A673 (cell line): ENCODE results near the gene KRTAP13-3. TPM values are rescaled to one million over a fixed set of nuclear protein-coding genes. Genes with fewer than 3 reads are reported as not detected.

Source experiments
- BruUV-seq: library from RNA; stranded (reverse); fragments of 400-500 nt; replicated peaks from 2 replicates; lab custom pipeline; 2021; lab: Mats Ljungman, UMichigan
- CTCF ChIA-PET: fragments of 300-600 bp; sonication (Branson Sonifier 250); formaldehyde crosslinking; loops from one replicate; lab custom pipeline; 2022; ENCODE audit warnings: antibody characterized with exemption; lab: Charles Lee
- POLR2A ChIA-PET: fragments of 300-600 bp; sonication (Branson Sonifier 250); formaldehyde crosslinking; loops from one replicate; lab custom pipeline; 2022; ENCODE audit warnings: antibody characterized with exemption; ENCODE audit not compliant: low non-redundant PET; lab: Charles Lee
- DNase-seq: peaks from one replicate; pipeline ENCODE4 v3.0.0-alpha.2; 2015; ENCODE audit warnings: low spot score
- H3K27ac ChIP-seq: fragments of 200-600 bp; sonication (generic); 2 replicates; pipeline ENCODE4 v1.5.1; 2016; ENCODE audit warnings: mixed run types, low read depth, mild to moderate bottlenecking, mixed read lengths, antibody characterized with exemption, low read length; ENCODE audit not compliant: poor library complexity, severe bottlenecking
- H3K27me3 ChIP-seq: fragments of 200-600 bp; sonication (generic); replicated peaks from 2 replicates; pipeline ENCODE4 v1.6.1; 2017; ENCODE audit warnings: mixed run types, low read depth, mild to moderate bottlenecking, mixed read lengths, antibody characterized with exemption, low read length; ENCODE audit not compliant: insufficient read depth, poor library complexity
- H3K36me3 ChIP-seq: fragments of 200-600 bp; sonication (generic); 2 replicates; pipeline ENCODE4 v1.6.1; 2016; ENCODE audit warnings: mixed run types, mild to moderate bottlenecking, mixed read lengths, antibody characterized with exemption, low read length; ENCODE audit not compliant: insufficient read depth, poor library complexity, severe bottlenecking
- H3K4me1 ChIP-seq: fragments of 200-600 bp; sonication (generic); 2 replicates; pipeline ENCODE4 v1.6.1; 2017; ENCODE audit warnings: mixed run types, mild to moderate bottlenecking, mixed read lengths, antibody characterized with exemption, low read length; ENCODE audit not compliant: insufficient read depth, poor library complexity, severe bottlenecking
- H3K4me3 ChIP-seq: fragments of 200-600 bp; sonication (generic); 2 replicates; pipeline ENCODE4 v1.5.1; 2016; ENCODE audit warnings: low read depth, mixed run types, mild to moderate bottlenecking, mixed read lengths, low read length; ENCODE audit not compliant: poor library complexity, severe bottlenecking
- H3K9me3 ChIP-seq: fragments of 200-600 bp; sonication (generic); 2 replicates; pipeline ENCODE4 v1.6.1; 2016; ENCODE audit warnings: mixed run types, low read depth, mild to moderate bottlenecking, mixed read lengths, antibody characterized with exemption, low read length; ENCODE audit not compliant: poor library complexity, severe bottlenecking
- EZH2 ChIP-seq: fragments of 200-600 bp; sonication (generic); IDR thresholded peaks from 2 replicates; pipeline ENCODE4 v1.6.1; 2017; ENCODE audit warnings: borderline replicate concordance, low read depth, mild to moderate bottlenecking, mixed read lengths, antibody characterized with exemption, low read length; ENCODE audit not compliant: poor library complexity, severe bottlenecking
- intact Hi-C: fragments of 100-400 bp; cut with micrococcal nuclease; formaldehyde crosslinking; loops from one replicate; pipeline ENCODE4 v1.10.0; 2022; ENCODE audit not compliant: unreplicated experiment
- total RNA-seq: library from RNA; stranded (reverse); gene quantifications from 2 replicates; pipeline ENCODE4 v1.2.3, GENCODE V29; 2021
- TF ChIP-seq, protein P1 (sequence below): fragments of 300-800, 200-600 bp; sonication (generic); conservative IDR thresholded peaks from 2 replicates; pipeline ENCODE4 v1.5.1; 2017; ENCODE audit warnings: low read depth, mild to moderate bottlenecking, antibody characterized with exemption, low read length, moderate library complexity, mixed read lengths

The KRTAP13-3 gene
- total RNA-seq, 1 experiment from 2014 or later, result not detected

- Histone ChIP-seq H3K36me3 (no peaks in the 10 kb centered on the region), H3K27ac (no peak overlapping the region), H3K9me3 (no peaks in the 10 kb centered on the region), H3K27me3 (peaks cover 32% of the 10 kb centered on the region), H3K4me3 (no peak overlapping the region), H3K4me1 (no peaks in the 10 kb centered on the region)
- intact Hi-C loops, result no loop called here
- TF ChIP-seq, protein P1, sequence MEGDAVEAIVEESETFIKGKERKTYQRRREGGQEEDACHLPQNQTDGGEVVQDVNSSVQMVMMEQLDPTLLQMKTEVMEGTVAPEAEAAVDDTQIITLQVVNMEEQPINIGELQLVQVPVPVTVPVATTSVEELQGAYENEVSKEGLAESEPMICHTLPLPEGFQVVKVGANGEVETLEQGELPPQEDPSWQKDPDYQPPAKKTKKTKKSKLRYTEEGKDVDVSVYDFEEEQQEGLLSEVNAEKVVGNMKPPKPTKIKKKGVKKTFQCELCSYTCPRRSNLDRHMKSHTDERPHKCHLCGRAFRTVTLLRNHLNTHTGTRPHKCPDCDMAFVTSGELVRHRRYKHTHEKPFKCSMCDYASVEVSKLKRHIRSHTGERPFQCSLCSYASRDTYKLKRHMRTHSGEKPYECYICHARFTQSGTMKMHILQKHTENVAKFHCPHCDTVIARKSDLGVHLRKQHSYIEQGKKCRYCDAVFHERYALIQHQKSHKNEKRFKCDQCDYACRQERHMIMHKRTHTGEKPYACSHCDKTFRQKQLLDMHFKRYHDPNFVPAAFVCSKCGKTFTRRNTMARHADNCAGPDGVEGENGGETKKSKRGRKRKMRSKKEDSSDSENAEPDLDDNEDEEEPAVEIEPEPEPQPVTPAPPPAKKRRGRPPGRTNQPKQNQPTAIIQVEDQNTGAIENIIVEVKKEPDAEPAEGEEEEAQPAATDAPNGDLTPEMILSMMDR, result peak; percentile 75
- TF ChIP-seq EZH2, result no peak
- BruUV-seq, result no TSS peak
- CTCF ChIA-PET, result interaction anchor here (0.5 to 1.1 kb wide), 2 partner anchors 26 to 85 kb away, joined by 3 to 7 read pairs; no protein-coding TSS in a partner anchor
- DNase-seq, result peak; percentile 56
- POLR2A ChIA-PET, result no interaction called here
Measured at GRCh38 chr21:30434033-30434631, 8.4 kb upstream of the KRTAP13-3 start.

DNA sequence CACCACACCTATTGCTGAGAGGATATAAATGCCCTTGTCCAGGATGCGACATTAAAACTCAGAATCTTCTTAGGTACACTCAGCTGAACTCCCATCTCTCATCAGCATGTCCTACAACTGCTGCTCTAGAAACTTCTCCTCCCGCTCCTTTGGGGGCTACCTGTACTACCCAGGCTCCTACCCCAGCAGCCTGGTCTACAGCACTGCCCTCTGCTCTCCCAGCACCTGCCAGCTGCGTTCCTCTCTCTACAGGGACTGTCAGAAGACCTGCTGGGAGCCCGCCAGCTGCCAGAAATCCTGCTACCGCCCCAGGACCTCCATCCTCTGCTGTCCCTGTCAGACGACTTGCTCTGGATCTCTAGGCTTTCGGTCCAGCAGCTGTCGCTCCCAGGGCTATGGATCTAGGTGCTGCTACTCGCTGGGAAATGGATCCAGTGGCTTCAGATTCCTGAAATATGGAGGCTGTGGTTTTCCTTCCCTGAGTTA is 4.5 kb upstream of the KRTAP13-3 start, which contains the start of gene KRTAP13-4:
Gene KRTAP13-4 (plus strand): TSS at position 51 of the 486 bp plus-strand sequence. CDS start 56 bp downstream, at position 107.
- Histone ChIP-seq H3K36me3 (no peaks in the 10 kb centered on the region), H3K4me3 (no peak within 1 kb of the TSS), H3K4me1 (no peaks in the 10 kb centered on the region), H3K27ac (no peak within 1 kb of the TSS), H3K27me3 (peaks cover 33% of the 10 kb centered on the region), H3K9me3 (no peaks in the 10 kb centered on the region)
- ChIA-PET CTCF (no interaction called here), POLR2A (no interaction called here)
- TF ChIP-seq, protein P1, result no peak
- TF ChIP-seq EZH2, result no peak
- no TSS peak for BruUV-seq
- intact Hi-C loops, result no loop called here
- DNase-seq, result no peak

GRCh38 chr21:30426731-30427130 is 1.0 kb upstream of the KRTAP13-3 start:
- TF ChIP-seq, protein P1, result no peak
- Histone ChIP-seq H3K27ac (no peak overlapping the region), H3K4me3 (no peak overlapping the region), H3K9me3 (no peaks in the 10 kb centered on the region), H3K36me3 (no peaks in the 10 kb centered on the region), H3K27me3 (peaks cover 25% of the 10 kb centered on the region), H3K4me1 (no peaks in the 10 kb centered on the region)
- no peak for DNase-seq
- intact Hi-C loops, result no loop called here
- no TSS peak for BruUV-seq
- ChIA-PET POLR2A (no interaction called here), CTCF (no interaction called here)
